HEK293 (cell line): ENCODE data around the gene NFKBIL1.

Source experiments
- BCL11B ChIP-seq: fragments of 450-650 bp; formaldehyde crosslinking; IDR thresholded peaks from 2 replicates; pipeline ENCODE4 v1.5.1; 2016; ENCODE audit warnings: low read depth, missing biosample characterization, missing genetic modification characterization
- CTCF ChIP-seq: fragments of 450-650 bp; formaldehyde crosslinking; IDR thresholded peaks from 2 replicates; pipeline ENCODE4 v1.5.1; 2016; ENCODE audit warnings: missing biosample characterization, missing genetic modification characterization
- KLF1 ChIP-seq: fragments of 450-650 bp; formaldehyde crosslinking; IDR thresholded peaks from 2 replicates; pipeline ENCODE4 v1.5.1; 2016; ENCODE audit warnings: missing biosample characterization, missing genetic modification characterization
- PRDM4 ChIP-seq: fragments of 450-650 bp; formaldehyde crosslinking; IDR thresholded peaks from 2 replicates; pipeline ENCODE4 v1.5.1; 2017; ENCODE audit warnings: missing biosample characterization, missing genetic modification characterization
- SP7 ChIP-seq: fragments of 450-650 bp; formaldehyde crosslinking; IDR thresholded peaks from 2 replicates; pipeline ENCODE4 v1.5.1; 2016; ENCODE audit warnings: missing biosample characterization, missing genetic modification characterization
- YY1 ChIP-seq: fragments of 450-650 bp; formaldehyde crosslinking; IDR thresholded peaks from 2 replicates; pipeline ENCODE4 v1.5.1; 2018; ENCODE audit warnings: missing biosample characterization, missing genetic modification characterization
- YY2 ChIP-seq: fragments of 450-650 bp; formaldehyde crosslinking; IDR thresholded peaks from 2 replicates; pipeline ENCODE4 v1.5.1; 2016; ENCODE audit warnings: missing biosample characterization, missing genetic modification characterization
- ZBTB21 ChIP-seq: fragments of 450-650 bp; formaldehyde crosslinking; IDR thresholded peaks from 2 replicates; pipeline ENCODE4 v1.5.1; 2017; ENCODE audit warnings: missing biosample characterization, missing genetic modification characterization
- ZBTB48 ChIP-seq: fragments of 450-650 bp; formaldehyde crosslinking; IDR thresholded peaks from 2 replicates; pipeline ENCODE4 v1.5.1; 2016; ENCODE audit warnings: missing biosample characterization, missing genetic modification characterization
- ZNF169 ChIP-seq: fragments of 450-650 bp; formaldehyde crosslinking; IDR thresholded peaks from 2 replicates; pipeline ENCODE4 v1.5.1; 2016; ENCODE audit warnings: missing biosample characterization, missing genetic modification characterization
- ZNF175 ChIP-seq: fragments of 450-650 bp; formaldehyde crosslinking; IDR thresholded peaks from 2 replicates; pipeline ENCODE4 v1.5.1; 2016; ENCODE audit warnings: missing biosample characterization, missing genetic modification characterization
- ZNF202 ChIP-seq: fragments of 450-650 bp; formaldehyde crosslinking; IDR thresholded peaks from 2 replicates; pipeline ENCODE4 v1.5.1; 2016; ENCODE audit warnings: missing biosample characterization, missing genetic modification characterization, borderline replicate concordance
- ZNF404 ChIP-seq: fragments of 450-650 bp; formaldehyde crosslinking; IDR thresholded peaks from 2 replicates; pipeline ENCODE4 v1.5.1; 2017; ENCODE audit warnings: missing biosample characterization, missing genetic modification characterization
- ZNF433 ChIP-seq: fragments of 450-650 bp; formaldehyde crosslinking; IDR thresholded peaks from 2 replicates; pipeline ENCODE4 v1.5.1; 2016; ENCODE audit warnings: missing biosample characterization, missing genetic modification characterization, low read depth
- ZNF626 ChIP-seq: fragments of 450-650 bp; sonication (Bioruptor Pico); formaldehyde crosslinking; IDR thresholded peaks from 2 replicates; pipeline ENCODE4 v1.5.1; 2018; ENCODE audit warnings: missing biosample characterization, missing genetic modification characterization, inconsistent platforms
- ZNF677 ChIP-seq: fragments of 450-650 bp; IDR thresholded peaks from 2 replicates; pipeline ENCODE4 v1.5.0; 2018; ENCODE audit warnings: missing biosample characterization, mild to moderate bottlenecking, missing genetic modification characterization, moderate library complexity
- ZNF701 ChIP-seq: fragments of 450-650 bp; formaldehyde crosslinking; IDR thresholded peaks from 2 replicates; pipeline ENCODE4 v1.5.1; 2016; ENCODE audit warnings: missing biosample characterization, missing genetic modification characterization
- ZNF704 ChIP-seq: fragments of 450-650 bp; formaldehyde crosslinking; IDR thresholded peaks from 2 replicates; pipeline ENCODE4 v1.5.1; 2016; ENCODE audit warnings: missing biosample characterization, missing genetic modification characterization
- ZNF747 ChIP-seq: fragments of 450-650 bp; formaldehyde crosslinking; IDR thresholded peaks from 2 replicates; pipeline ENCODE4 v1.5.1; 2016; ENCODE audit warnings: missing biosample characterization, missing genetic modification characterization
- ZNF785 ChIP-seq: fragments of 450-650 bp; formaldehyde crosslinking; IDR thresholded peaks from 2 replicates; pipeline ENCODE4 v1.5.1; 2016; ENCODE audit warnings: missing biosample characterization, missing genetic modification characterization
- ZXDB ChIP-seq: fragments of 450-650 bp; formaldehyde crosslinking; IDR thresholded peaks from 2 replicates; pipeline ENCODE4 v1.5.1; 2016; ENCODE audit warnings: missing biosample characterization, missing genetic modification characterization
- TF ChIP-seq, protein P1 (sequence below): fragments of 450-650 bp; formaldehyde crosslinking; IDR thresholded peaks from 2 replicates; pipeline ENCODE4 v1.5.1; 2016; ENCODE audit warnings: missing biosample characterization, missing genetic modification characterization
- TF ChIP-seq, protein P2 (sequence below): fragments of 450-650 bp; formaldehyde crosslinking; IDR thresholded peaks from 2 replicates; pipeline ENCODE4 v1.5.1; 2016; ENCODE audit warnings: missing biosample characterization, missing genetic modification characterization
- TF ChIP-seq, protein P3 (sequence below): fragments of 450-650 bp; formaldehyde crosslinking; optimal IDR thresholded peaks from 2 replicates; pipeline ENCODE3; 2016; ENCODE audit warnings: missing biosample characterization, mild to moderate bottlenecking, missing genetic modification characterization

Gene NFKBIL1

GRCh38 chr6:31541658-31542521 is 5.5 kb upstream of the NFKBIL1 start, which contains the start of gene DDX39B (continued):
- TF ChIP-seq, protein P1, sequence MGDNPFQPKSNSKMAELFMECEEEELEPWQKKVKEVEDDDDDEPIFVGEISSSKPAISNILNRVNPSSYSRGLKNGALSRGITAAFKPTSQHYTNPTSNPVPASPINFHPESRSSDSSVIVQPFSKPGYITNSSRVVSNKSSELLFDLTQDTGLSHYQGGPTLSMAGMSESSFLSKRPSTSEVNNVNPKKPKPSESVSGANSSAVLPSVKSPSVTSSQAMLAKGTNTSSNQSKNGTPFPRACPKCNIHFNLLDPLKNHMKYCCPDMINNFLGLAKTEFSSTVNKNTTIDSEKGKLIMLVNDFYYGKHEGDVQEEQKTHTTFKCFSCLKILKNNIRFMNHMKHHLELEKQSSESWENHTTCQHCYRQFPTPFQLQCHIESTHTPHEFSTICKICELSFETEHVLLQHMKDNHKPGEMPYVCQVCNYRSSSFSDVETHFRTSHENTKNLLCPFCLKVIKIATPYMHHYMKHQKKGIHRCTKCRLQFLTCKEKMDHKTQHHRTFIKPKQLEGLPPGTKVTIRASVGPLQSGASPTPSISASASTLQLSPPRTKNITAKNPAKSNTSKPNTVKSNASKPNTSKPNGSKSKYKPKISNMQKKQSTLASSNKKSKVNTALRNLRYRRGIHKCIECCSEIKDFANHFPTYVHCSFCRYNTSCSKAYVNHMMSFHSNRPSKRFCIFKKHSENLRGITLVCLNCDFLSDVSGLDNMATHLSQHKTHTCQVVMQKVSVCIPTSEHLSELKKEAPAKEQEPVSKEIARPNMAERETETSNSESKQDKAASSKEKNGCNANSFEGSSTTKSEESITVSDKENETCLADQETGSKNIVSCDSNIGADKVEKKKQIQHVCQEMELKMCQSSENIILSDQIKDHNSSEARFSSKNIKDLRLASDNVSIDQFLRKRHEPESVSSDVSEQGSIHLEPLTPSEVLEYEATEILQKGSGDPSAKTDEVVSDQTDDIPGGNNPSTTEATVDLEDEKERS (tag by site-specific recombination), result peak; percentile 82
- TF ChIP-seq BCL11B (tag by site-specific recombination) (no peak), ZNF704 (tag by site-specific recombination) (no peak), ZBTB48 (peak; percentile 66), ZXDB (tag by site-specific recombination) (peak; percentile 97), ZNF701 (tag by site-specific recombination) (peak; percentile 97), ZBTB21 (tag by site-specific recombination) (peak; percentile 76), ZNF677 (no peak), YY1 (tag by site-specific recombination) (peak; percentile 99), ZNF785 (tag by site-specific recombination) (peak; percentile 47; the same call in 1 of the 2 replicates), ZNF169 (tag by site-specific recombination) (no peak), YY2 (tag by site-specific recombination) (peak; percentile 90), ZNF175 (no peak), ZNF433 (tag by site-specific recombination) (no peak), ZNF626 (tag by site-specific recombination) (no peak), PRDM4 (peak; percentile 7; the same call in 1 of the 2 replicates), KLF1 (no peak), SP7 (tag by site-specific recombination) (peak; percentile 80), ZNF404 (tag by site-specific recombination) (no peak), ZNF202 (tag by site-specific recombination) (no peak), CTCF (tag by site-specific recombination) (no peak), ZNF747 (tag by site-specific recombination) (no peak)
- TF ChIP-seq, protein P2, sequence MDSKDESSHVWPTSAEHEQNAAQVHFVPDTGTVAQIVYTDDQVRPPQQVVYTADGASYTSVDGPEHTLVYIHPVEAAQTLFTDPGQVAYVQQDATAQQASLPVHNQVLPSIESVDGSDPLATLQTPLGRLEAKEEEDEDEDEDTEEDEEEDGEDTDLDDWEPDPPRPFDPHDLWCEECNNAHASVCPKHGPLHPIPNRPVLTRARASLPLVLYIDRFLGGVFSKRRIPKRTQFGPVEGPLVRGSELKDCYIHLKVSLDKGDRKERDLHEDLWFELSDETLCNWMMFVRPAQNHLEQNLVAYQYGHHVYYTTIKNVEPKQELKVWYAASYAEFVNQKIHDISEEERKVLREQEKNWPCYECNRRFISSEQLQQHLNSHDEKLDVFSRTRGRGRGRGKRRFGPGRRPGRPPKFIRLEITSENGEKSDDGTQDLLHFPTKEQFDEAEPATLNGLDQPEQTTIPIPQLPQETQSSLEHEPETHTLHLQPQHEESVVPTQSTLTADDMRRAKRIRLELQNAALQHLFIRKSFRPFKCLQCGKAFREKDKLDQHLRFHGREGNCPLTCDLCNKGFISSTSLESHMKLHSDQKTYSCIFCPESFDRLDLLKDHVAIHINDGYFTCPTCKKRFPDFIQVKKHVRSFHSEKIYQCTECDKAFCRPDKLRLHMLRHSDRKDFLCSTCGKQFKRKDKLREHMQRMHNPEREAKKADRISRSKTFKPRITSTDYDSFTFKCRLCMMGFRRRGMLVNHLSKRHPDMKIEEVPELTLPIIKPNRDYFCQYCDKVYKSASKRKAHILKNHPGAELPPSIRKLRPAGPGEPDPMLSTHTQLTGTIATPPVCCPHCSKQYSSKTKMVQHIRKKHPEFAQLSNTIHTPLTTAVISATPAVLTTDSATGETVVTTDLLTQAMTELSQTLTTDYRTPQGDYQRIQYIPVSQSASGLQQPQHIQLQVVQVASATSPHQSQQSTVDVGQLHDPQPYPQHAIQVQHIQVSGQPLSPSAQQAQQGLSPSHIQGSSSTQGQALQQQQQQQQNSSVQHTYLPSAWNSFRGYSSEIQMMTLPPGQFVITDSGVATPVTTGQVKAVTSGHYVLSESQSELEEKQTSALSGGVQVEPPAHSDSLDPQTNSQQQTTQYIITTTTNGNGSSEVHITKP (tag by site-specific recombination), result peak; percentile 84
- TF ChIP-seq, protein P3, sequence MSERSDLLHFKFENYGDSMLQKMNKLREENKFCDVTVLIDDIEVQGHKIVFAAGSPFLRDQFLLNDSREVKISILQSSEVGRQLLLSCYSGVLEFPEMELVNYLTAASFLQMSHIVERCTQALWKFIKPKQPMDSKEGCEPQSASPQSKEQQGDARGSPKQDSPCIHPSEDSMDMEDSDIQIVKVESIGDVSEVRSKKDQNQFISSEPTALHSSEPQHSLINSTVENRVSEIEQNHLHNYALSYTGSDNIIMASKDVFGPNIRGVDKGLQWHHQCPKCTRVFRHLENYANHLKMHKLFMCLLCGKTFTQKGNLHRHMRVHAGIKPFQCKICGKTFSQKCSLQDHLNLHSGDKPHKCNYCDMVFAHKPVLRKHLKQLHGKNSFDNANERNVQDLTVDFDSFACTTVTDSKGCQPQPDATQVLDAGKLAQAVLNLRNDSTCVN (tag by site-specific recombination), result peak; percentile 74
